Vagina (tissue), 2 donors: Measurements from ENCODE around the gene OR10A3. TPM values are rescaled to one million over a fixed set of nuclear protein-coding genes. Genes with fewer than 3 reads are reported as not detected.

Experiments used
- DNase-seq, 2 donors: peaks; one replicate each; pipeline ENCODE4 v3.0.0-alpha.2; 2017; ENCODE audit errors: extremely low spot score in 2 of 2
- H3K27ac ChIP-seq: fragments of 200-600 bp; sonication (generic); one replicate; pipeline ENCODE4 v1.5.1; 2019
- H3K27me3 ChIP-seq: fragments of 200-600 bp; sonication (generic); one replicate; pipeline ENCODE4 v1.5.1; 2019
- H3K36me3 ChIP-seq, 2 donors: fragments of 200-600 bp; sonication (generic); one replicate each; pipeline ENCODE4 v1.5.1; 2017 to 2019
- H3K4me1 ChIP-seq: fragments of 200-600 bp; sonication (generic); one replicate; pipeline ENCODE4 v1.5.1; 2019
- H3K4me3 ChIP-seq, 2 donors: fragments of 200-600 bp; sonication (generic); 1 replicate in 1 of 2; 2 replicates in 1 of 2; pipeline ENCODE4 v1.5.1; 2016 to 2019
- H3K9me3 ChIP-seq: fragments of 200-600 bp; sonication (generic); one replicate; pipeline ENCODE4 v1.5.1; 2019
- POLR2A ChIP-seq, 2 donors: fragments of 450-650 bp; IDR thresholded peaks; one replicate each; pipeline ENCODE4 v1.6.1; 2017; ENCODE audit warnings: antibody characterized with exemption in 2 of 2, mild to moderate bottlenecking in 2 of 2, moderate library complexity in 2 of 2
- POLR2AphosphoS5 ChIP-seq, 2 donors: sonication (generic); formaldehyde crosslinking; IDR thresholded peaks; one replicate each; pipeline ENCODE4 v1.9.0; 2017; ENCODE audit warnings: antibody characterized with exemption in 2 of 2, mild to moderate bottlenecking in 2 of 2, low read depth in 1 of 2; ENCODE audit not compliant: insufficient read depth in 1 of 2
- intact Hi-C: fragments of 100-400 bp; cut with DNase I; formaldehyde crosslinking; loops from one replicate; pipeline ENCODE4 v1.15.1; 2023
- total RNA-seq: library from RNA; depleted of rRNA; stranded (reverse); fragments of >200 nt; gene quantifications from one replicate; pipeline ENCODE4 v1.2.3, GENCODE V29; 2016
- TF ChIP-seq, protein P1 (sequence below), 3 experiments: fragments of 450-650 bp in 2 of 3; fragments of 200-600 bp in 1 of 3; sonication (generic) in 1 of 3; IDR thresholded peaks; one replicate each; pipeline ENCODE4 v1.5.1; 2017 to 2019; ENCODE audit warnings: antibody characterized with exemption in 3 of 3, mild to moderate bottlenecking in 2 of 3, moderate library complexity in 2 of 3

The OR10A3 gene
- total RNA-seq, 1 donor from 2014 or later, result not detected

DNA sequence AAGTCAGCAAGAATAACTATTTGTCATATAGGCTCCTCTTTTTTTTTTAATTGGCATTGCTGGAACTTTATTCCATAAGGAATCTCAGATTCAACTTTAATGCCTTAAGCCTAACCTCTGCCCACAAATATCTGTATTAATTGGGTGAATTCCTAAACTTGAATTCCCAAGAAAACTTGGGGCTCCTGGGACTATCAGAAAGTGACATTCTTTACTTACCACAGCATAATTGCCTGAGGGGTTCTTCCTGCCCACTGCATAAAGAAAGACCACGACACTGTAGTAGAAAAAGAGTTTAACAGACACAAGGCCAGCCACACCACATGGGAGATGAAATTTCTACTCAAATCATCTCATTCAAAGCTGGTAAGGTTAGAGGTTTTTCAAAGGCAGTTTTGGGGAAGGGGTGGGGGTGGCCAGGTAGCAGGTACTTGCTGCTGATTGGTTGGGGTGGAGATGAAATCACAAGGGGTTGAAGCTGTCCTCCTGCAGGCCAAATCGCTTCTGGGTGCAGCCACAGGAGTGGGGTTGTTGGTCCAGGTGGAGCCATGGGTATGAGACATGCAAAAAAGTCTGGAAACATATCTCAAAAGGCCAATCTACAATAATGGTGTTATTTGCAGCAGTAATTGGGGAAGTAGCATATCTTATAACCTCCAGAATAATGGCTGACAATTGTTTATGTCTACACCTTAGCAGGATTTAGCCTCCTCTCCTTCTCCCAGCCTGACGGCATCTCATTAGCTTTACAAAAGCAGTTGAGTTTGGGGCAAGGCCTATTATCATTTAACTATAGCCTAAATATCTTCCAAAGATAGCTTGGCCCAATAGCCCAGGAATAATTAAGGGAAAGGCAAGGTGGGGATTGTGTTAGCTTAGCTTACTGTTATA, 28.5 kb upstream of the OR10A3 start:
- Histone ChIP-seq H3K9me3 (no peaks in the 10 kb centered on the region), H3K4me1 (no peaks in the 10 kb centered on the region), H3K27me3 (no peaks in the 10 kb centered on the region), H3K36me3 (no peaks in the 10 kb centered on the region), H3K27ac (no peak overlapping the region), H3K4me3 (no peak overlapping the region)
- DNase-seq, result no peak
- TF ChIP-seq, protein P1, sequence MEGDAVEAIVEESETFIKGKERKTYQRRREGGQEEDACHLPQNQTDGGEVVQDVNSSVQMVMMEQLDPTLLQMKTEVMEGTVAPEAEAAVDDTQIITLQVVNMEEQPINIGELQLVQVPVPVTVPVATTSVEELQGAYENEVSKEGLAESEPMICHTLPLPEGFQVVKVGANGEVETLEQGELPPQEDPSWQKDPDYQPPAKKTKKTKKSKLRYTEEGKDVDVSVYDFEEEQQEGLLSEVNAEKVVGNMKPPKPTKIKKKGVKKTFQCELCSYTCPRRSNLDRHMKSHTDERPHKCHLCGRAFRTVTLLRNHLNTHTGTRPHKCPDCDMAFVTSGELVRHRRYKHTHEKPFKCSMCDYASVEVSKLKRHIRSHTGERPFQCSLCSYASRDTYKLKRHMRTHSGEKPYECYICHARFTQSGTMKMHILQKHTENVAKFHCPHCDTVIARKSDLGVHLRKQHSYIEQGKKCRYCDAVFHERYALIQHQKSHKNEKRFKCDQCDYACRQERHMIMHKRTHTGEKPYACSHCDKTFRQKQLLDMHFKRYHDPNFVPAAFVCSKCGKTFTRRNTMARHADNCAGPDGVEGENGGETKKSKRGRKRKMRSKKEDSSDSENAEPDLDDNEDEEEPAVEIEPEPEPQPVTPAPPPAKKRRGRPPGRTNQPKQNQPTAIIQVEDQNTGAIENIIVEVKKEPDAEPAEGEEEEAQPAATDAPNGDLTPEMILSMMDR (IDR thresholded peaks at IDR 0.05), result no peak
- intact Hi-C loops, result no loop called here

DNA sequence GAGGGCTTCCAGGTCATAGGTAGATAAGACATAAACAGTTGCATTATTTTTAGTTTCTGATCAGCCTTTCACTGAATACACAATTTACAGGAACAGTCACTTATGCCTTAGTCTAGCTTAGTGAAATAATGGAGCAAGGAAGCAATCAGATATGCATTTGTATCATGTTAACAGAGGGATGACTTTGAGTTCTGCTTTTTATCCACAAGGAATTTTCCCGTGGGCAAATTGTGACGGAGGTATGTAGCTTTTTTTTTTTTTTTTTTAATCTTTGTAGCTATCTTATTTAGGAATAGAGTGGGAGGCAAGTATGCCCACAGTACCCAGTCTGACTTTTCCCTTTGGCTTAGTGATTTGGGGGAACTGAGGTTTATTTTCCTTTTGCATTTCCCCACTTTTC, 27.2 kb upstream of the OR10A3 start:
- Histone ChIP-seq H3K4me1 (no peaks in the 10 kb centered on the region), H3K27me3 (no peaks in the 10 kb centered on the region), H3K27ac (no peak overlapping the region), H3K4me3 (no peak overlapping the region), H3K36me3 (no peaks in the 10 kb centered on the region), H3K9me3 (no peaks in the 10 kb centered on the region)
- TF ChIP-seq, protein P1 (IDR thresholded peaks at IDR 0.05), result no peak
- TF ChIP-seq POLR2AphosphoS5 (IDR thresholded peaks at IDR 0.05; ENCODE audit: insufficient read depth in 1 of 2, low read depth in 1 of 2) (no peak), POLR2A (IDR thresholded peaks at IDR 0.05) (no peak)
- DNase-seq, result no peak
- intact Hi-C loops, result no loop called here

DNA sequence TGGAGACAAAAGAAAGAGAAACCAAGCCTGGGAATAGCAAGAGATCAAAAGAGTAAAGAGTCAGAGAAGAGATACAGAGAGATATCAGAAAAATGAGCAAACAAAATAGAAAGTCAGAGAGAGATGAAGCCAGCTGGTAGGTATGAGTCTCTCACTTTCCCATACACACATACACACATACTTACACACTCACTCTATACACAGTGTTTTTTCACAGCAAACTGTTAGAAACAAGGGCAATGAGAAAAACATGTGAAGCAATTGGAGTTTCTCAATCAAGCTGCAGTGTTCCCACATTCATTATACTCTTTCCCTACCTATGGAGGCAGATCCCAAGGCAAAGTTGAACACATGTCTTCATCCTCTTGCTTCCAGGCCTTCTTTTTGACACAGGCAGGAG, 26.3 kb upstream of the OR10A3 start:
- Histone ChIP-seq H3K9me3 (no peaks in the 10 kb centered on the region), H3K27ac (no peak overlapping the region), H3K4me1 (no peaks in the 10 kb centered on the region), H3K27me3 (no peaks in the 10 kb centered on the region), H3K36me3 (no peaks in the 10 kb centered on the region), H3K4me3 (no peak overlapping the region)
- TF ChIP-seq POLR2A (IDR thresholded peaks at IDR 0.05) (no peak), POLR2AphosphoS5 (IDR thresholded peaks at IDR 0.05; ENCODE audit: insufficient read depth in 1 of 2, low read depth in 1 of 2) (no peak)
- TF ChIP-seq, protein P1 (IDR thresholded peaks at IDR 0.05), result no peak
- no peak for DNase-seq
- intact Hi-C loops, result no loop called here

DNA sequence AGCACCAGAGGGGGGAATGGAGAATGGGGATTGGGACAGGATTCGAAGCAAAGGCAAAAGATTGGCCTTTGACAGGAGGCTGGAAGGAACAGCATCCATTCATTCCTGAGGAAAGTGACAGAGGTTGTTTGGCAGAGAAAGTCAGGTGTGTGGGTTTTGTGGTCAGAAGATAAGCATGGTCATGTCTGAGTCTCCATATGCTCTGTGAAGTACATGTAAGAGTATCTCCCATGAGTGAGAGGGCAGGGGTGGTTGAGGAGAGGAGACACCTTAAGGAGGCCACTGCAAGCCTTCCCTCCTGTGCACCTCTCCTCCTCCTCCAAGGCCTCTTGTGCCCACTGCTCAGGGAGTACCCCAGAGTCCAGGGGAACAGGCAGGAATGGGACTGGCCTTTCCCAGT, 25.6 kb upstream of the OR10A3 start:
- H3K4me3 ChIP-seq, result no peak overlapping the region
- no peak for DNase-seq
- no peaks in the 10 kb centered on the region for H3K36me3 ChIP-seq
- H3K4me1 ChIP-seq, result no peaks in the 10 kb centered on the region
- H3K27me3 ChIP-seq, result no peaks in the 10 kb centered on the region
- H3K9me3 ChIP-seq, result no peaks in the 10 kb centered on the region
- no peak overlapping the region for H3K27ac ChIP-seq
- TF ChIP-seq, protein P1 (IDR thresholded peaks at IDR 0.05), result no peak
- no peak for TF ChIP-seq POLR2A (IDR thresholded peaks at IDR 0.05)
- TF ChIP-seq POLR2AphosphoS5 (IDR thresholded peaks at IDR 0.05; ENCODE audit: insufficient read depth in 1 of 2, low read depth in 1 of 2), result no peak
- intact Hi-C loops, result no loop called here

- H3K4me1 ChIP-seq, result no peaks in the 10 kb centered on the region
- H3K27me3 ChIP-seq, result no peaks in the 10 kb centered on the region
- no peak for DNase-seq
- no peak within 1 kb of the TSS for H3K4me3 ChIP-seq
- TF ChIP-seq POLR2AphosphoS5 (IDR thresholded peaks at IDR 0.05; ENCODE audit: insufficient read depth in 1 of 2, low read depth in 1 of 2) (no peak), POLR2A (IDR thresholded peaks at IDR 0.05) (no peak)
- TF ChIP-seq, protein P1 (IDR thresholded peaks at IDR 0.05), result no peak
- no peak within 1 kb of the TSS for H3K27ac ChIP-seq
- no peaks in the 10 kb centered on the region for H3K9me3 ChIP-seq
- no peaks in the 10 kb centered on the region for H3K36me3 ChIP-seq
- intact Hi-C loops, result no loop called here
These were observed 23.9 kb upstream of the OR10A3 start, which contains the start of gene NLRP10 for GRCh38 chr11:7965386-7965785. Gene NLRP10 (minus strand): TSS chr11:7965447. CDS start chr11:7963495, 1,952 bp downstream.
